Fibroblast of upper back skin (primary cell): Measurements from ENCODE around the gene CDK11A.
A peak's percentile ranks its signal among the peaks of the same experiment; 100 is the strongest.

Experiments
- DNase-seq: peaks from one replicate; pipeline ENCODE4 v3.0.0-alpha.2; 2013

Gene CDK11A

DNA sequence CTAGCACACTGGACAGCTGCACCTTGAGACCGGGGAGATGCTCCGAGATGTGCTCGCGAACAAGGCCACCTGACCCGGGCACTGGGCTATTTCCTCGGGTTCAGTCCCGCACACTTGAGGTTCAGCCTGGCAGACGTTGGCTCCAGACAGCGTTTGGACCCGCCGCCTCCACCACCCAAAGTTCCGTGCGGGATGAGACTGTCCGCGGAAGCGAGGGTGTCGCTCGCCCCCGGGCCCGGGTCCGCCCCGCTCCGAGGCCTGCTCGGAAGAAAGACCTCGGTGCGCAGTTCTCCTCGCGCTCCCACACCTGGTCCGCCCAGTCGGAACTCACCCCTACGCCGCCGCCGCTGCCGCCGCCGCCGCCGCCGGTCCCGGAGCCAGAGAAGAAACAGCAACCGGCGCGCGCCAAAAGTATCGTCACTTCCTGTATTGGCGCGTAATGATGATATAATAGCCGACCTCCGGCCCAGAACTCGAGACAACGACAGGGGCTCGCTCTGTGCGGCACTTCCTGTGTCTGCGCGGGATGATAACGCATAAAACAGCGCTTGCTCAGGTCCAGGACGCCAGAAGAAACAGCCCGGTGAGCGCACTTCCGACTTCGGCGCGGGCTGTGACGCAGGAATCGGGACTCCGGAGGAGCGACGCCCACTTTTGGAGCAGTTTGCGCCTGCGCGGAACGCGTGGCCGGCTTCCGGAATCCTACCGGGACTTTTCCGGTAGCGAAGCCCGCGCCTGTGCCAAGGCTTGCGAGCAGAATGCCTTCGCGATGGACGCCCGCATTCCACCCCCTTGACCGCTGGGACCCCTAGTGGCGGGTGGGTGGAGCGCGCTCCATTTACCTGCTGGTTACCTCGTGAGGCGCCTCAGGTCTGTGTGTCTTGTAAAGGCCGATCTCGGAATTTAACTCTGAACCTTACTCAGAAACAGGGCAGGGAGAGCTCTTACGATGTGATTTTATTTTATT is 65.3 kb downstream of the CDK11A start, which contains the start of gene CDK11B:
Gene CDK11B, minus strand, starts transcription at position 422 of the 967 bp plus-strand sequence. CDS start 1,519 bp downstream, outside the sequence.
- peak; percentile 98 for DNase-seq
